Measurements from ENCODE around the gene TEDC1.

TEDC1 gene

DNA sequence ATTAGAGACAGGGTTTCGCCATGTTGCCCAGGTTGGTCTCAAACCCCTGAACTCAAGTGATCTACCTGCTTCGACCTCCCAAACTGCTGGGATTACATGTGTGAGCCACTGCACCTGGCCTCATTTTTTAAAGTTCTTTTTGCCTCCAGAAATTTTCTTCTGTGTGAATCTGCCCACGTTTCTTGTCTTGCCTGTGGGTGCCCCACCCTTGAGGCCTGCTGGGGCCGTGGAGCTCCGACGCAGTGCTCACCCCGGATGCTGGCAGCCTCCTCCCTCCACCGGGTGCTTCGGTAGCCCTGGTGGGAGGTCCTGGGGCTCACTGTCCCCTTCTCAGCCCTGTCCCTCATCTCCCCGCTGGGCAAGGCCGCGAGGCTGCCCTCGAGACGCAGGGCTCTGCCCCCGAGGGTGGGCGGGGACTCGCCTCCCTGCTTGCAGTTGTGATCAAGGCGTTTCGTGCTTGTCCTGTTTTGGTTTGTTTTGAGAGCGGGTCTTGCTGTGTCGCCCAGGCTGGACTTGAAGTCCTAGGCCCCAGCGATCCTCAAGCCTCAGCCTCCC lies 35.9 kb upstream of the TEDC1 start:
- TF ChIP-seq, protein P1, sequence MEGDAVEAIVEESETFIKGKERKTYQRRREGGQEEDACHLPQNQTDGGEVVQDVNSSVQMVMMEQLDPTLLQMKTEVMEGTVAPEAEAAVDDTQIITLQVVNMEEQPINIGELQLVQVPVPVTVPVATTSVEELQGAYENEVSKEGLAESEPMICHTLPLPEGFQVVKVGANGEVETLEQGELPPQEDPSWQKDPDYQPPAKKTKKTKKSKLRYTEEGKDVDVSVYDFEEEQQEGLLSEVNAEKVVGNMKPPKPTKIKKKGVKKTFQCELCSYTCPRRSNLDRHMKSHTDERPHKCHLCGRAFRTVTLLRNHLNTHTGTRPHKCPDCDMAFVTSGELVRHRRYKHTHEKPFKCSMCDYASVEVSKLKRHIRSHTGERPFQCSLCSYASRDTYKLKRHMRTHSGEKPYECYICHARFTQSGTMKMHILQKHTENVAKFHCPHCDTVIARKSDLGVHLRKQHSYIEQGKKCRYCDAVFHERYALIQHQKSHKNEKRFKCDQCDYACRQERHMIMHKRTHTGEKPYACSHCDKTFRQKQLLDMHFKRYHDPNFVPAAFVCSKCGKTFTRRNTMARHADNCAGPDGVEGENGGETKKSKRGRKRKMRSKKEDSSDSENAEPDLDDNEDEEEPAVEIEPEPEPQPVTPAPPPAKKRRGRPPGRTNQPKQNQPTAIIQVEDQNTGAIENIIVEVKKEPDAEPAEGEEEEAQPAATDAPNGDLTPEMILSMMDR (IDR thresholded peaks at IDR 0.05) = no peak

DNA sequence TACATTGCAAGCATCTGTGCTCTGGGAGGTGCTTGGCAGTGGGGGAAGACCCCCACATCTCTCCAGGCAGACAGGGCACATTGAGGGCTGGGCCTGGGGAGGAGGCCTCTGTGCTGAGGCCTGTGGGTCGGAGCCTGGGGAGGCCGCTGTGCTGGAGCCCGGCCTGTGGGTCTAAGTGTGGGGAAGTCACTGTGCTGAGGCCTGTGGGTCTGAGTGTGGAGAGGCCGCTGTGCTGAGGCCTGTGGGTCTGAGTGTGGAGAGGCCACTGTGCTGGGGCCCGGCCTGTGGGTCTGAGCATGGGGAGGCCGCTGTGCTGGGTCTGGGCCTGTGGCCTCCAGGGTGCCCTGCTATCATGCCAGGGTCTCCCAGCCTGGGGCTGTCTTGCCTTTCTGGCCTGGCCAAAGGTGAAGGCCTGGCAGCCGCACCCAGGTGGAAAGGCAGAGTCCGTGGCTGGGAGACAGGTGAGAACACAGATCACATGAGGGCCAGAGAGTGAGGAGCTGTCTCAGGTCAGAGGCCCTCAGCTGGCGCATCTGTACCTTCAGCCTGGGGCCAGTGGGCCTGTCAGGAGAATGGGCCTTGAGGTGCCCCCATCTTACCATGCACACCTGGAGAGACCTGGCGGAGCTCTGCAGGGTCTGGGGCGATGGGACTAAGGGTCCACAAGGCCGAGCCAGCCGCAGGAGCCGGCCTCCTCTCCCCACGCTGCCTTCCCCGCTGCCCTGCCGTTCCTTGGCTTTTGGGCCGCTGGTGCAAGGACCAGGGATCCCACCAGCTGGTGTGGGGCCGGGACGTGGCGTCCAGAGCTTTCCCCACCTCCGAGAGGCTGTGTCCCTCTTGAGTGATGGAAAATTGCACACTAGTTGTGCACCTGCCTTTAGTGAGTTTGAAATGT lies 35.0 kb upstream of the TEDC1 start:
- TF ChIP-seq, protein P1 (IDR thresholded peaks at IDR 0.05) = no peak

DNA sequence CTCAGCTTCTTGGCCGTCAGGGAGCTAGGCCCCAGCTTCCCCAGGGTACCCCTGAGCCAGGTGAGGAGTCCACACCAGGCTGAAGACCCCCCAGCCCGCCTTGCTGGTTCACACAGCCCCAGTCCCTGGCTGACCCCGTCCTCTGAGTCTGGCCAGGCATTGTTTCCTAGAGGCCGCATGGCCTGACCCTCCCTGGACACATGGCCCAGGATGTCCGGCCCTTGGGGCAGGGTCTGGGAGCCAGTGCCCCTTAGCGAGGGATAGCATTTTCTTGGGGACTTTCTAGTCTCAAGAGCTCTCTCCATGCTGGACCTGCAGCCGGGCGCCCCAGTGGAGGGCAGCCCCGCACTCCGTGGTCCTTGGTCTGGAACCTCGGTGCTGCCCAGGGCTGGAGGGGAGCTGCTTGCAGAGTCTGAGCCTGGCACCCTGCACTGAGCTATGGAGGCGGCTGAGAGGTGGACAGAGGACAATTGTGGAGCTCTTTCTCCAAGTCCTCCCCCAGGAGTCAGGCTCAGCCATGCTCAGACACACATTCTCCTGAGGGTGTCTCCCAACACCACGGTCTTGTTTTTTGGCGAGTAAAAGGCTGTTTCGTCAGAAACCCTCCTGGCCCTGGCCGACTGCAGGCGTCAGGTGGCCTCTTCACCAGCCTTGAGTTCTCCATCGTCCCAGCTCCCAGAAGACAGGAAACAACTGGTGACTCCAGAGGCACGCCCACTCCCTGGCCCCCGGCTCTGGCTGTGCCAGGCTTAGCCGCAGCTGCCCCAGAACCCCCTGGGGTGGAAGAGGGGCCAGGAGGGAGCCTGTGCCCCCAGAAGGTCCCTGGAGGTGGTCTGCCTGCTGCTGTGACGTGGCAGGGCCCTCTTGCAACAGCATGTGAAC lies 34.1 kb upstream of the TEDC1 start:
- TF ChIP-seq, protein P1 (IDR thresholded peaks at IDR 0.05) = no peak

DNA sequence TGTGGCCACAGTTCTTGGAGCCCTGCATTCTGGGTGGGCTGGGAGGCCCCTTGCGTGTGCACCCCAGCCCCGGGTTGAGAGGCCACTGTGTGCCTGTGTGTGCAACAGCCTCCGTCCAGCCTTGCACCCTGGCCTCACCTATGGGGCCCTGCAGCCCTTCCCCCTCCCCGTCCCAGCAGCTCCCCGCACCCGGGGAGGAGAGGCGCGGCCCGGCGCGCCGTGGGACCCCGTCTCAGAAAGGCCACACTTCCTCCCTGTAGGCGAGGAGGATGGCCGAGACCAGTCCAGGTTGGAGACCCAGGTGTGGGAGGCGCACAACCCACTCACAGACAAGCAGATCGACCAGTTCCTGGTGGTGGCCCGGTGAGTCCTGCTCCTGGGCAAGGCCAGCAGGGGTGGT lies 33.0 kb upstream of the TEDC1 start:
- TF ChIP-seq, protein P1 (IDR thresholded peaks at IDR 0.05) = no peak

DNA sequence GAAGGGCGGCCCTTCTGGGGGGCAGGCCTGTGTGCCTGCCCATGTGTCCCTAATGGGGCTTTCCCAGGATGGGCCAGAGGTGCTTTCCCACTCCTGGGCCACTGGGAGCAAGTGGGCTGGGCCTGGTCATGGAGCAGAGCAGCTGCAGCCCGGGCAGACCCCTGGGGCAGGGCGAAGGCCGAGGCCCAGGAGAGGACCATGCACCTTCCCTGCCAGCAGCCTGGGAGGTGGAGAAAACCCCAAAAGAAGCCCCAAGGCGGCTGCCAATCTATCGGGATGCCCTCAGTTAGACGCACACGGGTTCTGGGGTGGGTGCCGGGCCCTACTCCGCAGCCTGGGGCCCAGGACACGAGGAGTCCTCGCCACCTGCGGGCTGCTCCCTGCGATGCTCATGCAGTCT lies 32.5 kb upstream of the TEDC1 start:
- TF ChIP-seq, protein P1 (IDR thresholded peaks at IDR 0.05) = no peak

DNA sequence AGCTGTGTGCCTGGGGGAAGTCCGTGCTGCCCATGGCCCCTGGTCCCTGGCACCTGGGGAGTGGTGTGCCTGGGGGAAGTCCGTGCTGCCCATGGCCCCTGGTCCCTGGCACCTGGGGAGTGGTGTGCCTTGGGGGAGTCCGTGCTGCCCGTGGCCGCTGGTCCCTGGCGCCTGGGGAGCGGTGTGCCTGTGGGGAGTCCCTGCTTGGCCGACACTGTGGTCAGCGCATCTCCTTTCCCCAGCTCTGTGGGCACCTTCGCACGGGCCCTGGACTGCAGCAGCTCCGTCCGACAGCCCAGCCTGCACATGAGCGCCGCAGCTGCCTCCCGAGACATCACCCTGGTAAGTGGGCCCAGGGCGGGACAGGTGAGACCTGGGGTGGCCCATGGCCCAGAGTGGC lies 30.9 kb upstream of the TEDC1 start:
- TF ChIP-seq, protein P1 (IDR thresholded peaks at IDR 0.05) = no peak

DNA sequence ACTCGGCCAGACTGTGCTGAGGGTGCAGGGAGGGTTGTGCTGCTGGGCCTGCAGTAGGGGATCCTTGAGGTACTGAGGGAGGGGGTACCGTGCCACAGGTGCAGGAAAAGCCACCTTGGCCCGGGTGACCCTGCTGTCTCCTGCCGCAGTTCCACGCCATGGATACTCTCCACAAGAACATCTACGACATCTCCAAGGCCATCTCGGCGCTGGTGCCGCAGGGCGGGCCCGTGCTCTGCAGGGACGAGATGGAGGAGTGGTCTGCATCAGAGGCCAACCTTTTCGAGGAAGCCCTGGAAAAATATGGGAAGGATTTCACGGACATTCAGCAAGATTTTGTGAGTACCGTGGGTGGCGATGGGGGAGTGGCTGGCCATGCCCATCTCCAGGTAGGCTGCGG lies 30.4 kb upstream of the TEDC1 start:
- TF ChIP-seq, protein P1 (IDR thresholded peaks at IDR 0.05) = no peak

Measured in LNCAP (cell line).